Aorta (tissue), 5 donors: ENCODE data around the gene SLAMF8. TPM values are rescaled to one million over a fixed set of nuclear protein-coding genes. Genes with fewer than 3 reads are reported as not detected.

Source experiments
- ATAC-seq: fragments of 200-7000 bp; cut with Tn5 transposase; one replicate; pipeline ENCODE4 v1.9.1; 2022; ENCODE audit warnings: moderate library complexity; ENCODE audit not compliant: low FRiP score
- DNase-seq, 2 donors: peaks; one replicate each; pipeline ENCODE4 v3.0.0-alpha.2; 2020
- H3K27ac ChIP-seq, 2 donors: one replicate each; pipeline ENCODE4 v1.5.1; 2013; ENCODE audit warnings: low read length in 2 of 2, mild to moderate bottlenecking in 2 of 2, moderate library complexity in 2 of 2, control low read depth in 1 of 2, inconsistent platforms in 1 of 2, low read depth in 1 of 2
- H3K27me3 ChIP-seq, 2 donors: one replicate each; pipeline ENCODE4 v1.6.1; 2013; ENCODE audit warnings: control low read depth in 1 of 2, low read length in 1 of 2, mild to moderate bottlenecking in 1 of 2, moderate library complexity in 1 of 2; ENCODE audit not compliant: insufficient read depth in 2 of 2, control insufficient read depth in 1 of 2
- H3K36me3 ChIP-seq, 2 donors: one replicate each; pipeline ENCODE4 v1.6.1; 2013; ENCODE audit warnings: control low read depth in 1 of 2, low read length in 1 of 2, mild to moderate bottlenecking in 1 of 2; ENCODE audit not compliant: insufficient read depth in 2 of 2, control insufficient read depth in 1 of 2
- H3K4me1 ChIP-seq, 2 donors: one replicate each; pipeline ENCODE4 v1.6.1; 2013; ENCODE audit warnings: low read length in 2 of 2, control low read depth in 1 of 2, mild to moderate bottlenecking in 1 of 2, moderate library complexity in 1 of 2; ENCODE audit not compliant: insufficient read depth in 2 of 2, control insufficient read depth in 1 of 2
- H3K4me3 ChIP-seq, 2 donors: one replicate each; pipeline ENCODE4 v1.5.1; 2013; ENCODE audit warnings: low read length in 2 of 2, control low read depth in 1 of 2, mild to moderate bottlenecking in 1 of 2
- H3K9me3 ChIP-seq: one replicate; pipeline ENCODE4 v1.6.1; 2013; ENCODE audit warnings: mild to moderate bottlenecking, low read length; ENCODE audit not compliant: control insufficient read depth
- WGBS, 2 donors: extraction: QIAGEN DNeasy Blood & Tissue Kit; methylation state at CpG; one replicate each; pipeline ENCODE4 v1.1.7; 2013; 5-methylcytosine and 5-hydroxymethylcytosine counted together
- intact Hi-C, 2 donors: fragments of 100-400 bp; cut with DNase I; formaldehyde crosslinking; loops; one replicate each; pipeline versions ENCODE4 v1.14.2 to v1.15.0; 2022
- polyA plus RNA-seq, 2 donors: library from polyadenylated mRNA; stranded (reverse); fragments of 200-250 nt; gene quantifications; one replicate each; pipeline ENCODE4 v1.2.3, GENCODE V29; 2013
- total RNA-seq, 2 donors: library from RNA; stranded (reverse); fragmentation: NEBNext Ultra II Directional; extraction: Animal tissue kit (Norgen Biotek cat#: 25700); gene quantifications; one replicate each; pipeline ENCODE4 v1.2.1, GENCODE V29; 2021
- donor health status: healthy with polysubstance abuse.
- donor health status: Bipolar disorder and iron deficiency.
- donor health status: DM: no; HTN: no; CAD: no.
- donor health status: DM: no; HTN: no; CAD: no.
- donor health status: DM: yes; HTN: yes; CAD: no.

SLAMF8 gene
- total and polyA plus RNA-seq, 4 donors: 1.3 to 12.8 (median 5.9) TPM

DNA sequence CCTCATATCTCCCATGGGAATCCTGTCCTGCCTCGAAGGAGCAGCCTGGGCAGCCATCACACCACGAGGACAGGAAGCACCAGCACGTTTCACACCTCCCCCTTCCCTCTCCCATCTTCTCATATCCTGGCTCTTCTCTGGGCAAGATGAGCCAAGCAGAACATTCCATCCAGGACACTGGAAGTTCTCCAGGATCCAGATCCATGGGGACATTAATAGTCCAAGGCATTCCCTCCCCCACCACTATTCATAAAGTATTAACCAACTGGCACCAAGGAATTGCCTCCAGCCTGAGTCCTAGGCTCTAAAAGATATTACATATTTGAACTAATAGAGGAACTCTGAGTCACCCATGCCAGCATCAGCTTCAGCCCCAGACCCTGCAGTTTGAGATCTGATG lies 8.7 kb downstream of the SLAMF8 start:
- Histone ChIP-seq H3K4me3 (no peak overlapping the region), H3K4me1 (no peaks in the 10 kb centered on the region), H3K36me3 (peaks cover 0 to 1% of the 10 kb centered on the region in 2 donors), H3K27me3 (no peaks in the 10 kb centered on the region), H3K9me3 (no peaks in the 10 kb centered on the region), H3K27ac (no peak overlapping the region)
- ATAC-seq (no peak), DNase-seq (no peak)
- 50 to 54% methylated on average over 3 of the region's 3 CpGs for WGBS, 2 donors
- intact Hi-C loops: no loop called here

- no peak for ATAC-seq
Measured at GRCh38 chr1:159835862-159836525, 9.3 kb downstream of the SLAMF8 start.

DNA sequence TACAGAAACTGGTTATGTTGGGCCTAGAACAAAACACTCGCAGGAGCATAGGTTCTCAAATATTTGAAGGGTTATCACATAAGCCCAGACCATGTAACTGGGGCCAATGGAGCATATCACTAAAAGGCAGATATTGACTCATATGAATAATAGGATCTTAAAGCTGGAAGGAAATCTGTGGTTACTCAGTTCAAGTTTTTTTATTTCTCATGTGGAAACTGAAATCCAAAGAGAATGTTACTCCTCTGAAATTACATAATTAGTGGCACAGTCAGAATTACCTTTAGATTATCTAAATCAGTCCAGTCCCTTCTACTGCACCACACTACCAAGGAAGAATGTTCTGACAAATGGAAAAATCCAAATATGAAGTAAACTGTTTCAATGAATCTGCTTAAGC lies 12.0 kb downstream of the SLAMF8 start:
- Histone ChIP-seq H3K27ac (no peak overlapping the region), H3K36me3 (peaks cover 0 to 6% of the 10 kb centered on the region in 2 donors), H3K27me3 (no peaks in the 10 kb centered on the region), H3K4me3 (no peak overlapping the region), H3K9me3 (no peaks in the 10 kb centered on the region), H3K4me1 (no peaks in the 10 kb centered on the region)
- WGBS, 2 donors: 94 to 97% methylated on average over 1 of the region's 1 CpG
- DNase-seq: no peak
- intact Hi-C loops: no loop called here
- ATAC-seq: no peak

More at GRCh38 chr1:159835862-159836525, 9.3 kb downstream of the SLAMF8 start:
- no peaks in the 10 kb centered on the region for H3K9me3 ChIP-seq
- no peak overlapping the region for H3K4me3 ChIP-seq
- H3K27me3 ChIP-seq: no peaks in the 10 kb centered on the region
- H3K27ac ChIP-seq: no peak overlapping the region
- DNase-seq: no peak
- WGBS, 2 donors: 89 to 90% methylated on average over 8 of the region's 8 CpGs
- peaks cover 0 to 6% of the 10 kb centered on the region in 2 donors for H3K36me3 ChIP-seq
- intact Hi-C loops: no loop called here
- no peaks in the 10 kb centered on the region for H3K4me1 ChIP-seq

DNA sequence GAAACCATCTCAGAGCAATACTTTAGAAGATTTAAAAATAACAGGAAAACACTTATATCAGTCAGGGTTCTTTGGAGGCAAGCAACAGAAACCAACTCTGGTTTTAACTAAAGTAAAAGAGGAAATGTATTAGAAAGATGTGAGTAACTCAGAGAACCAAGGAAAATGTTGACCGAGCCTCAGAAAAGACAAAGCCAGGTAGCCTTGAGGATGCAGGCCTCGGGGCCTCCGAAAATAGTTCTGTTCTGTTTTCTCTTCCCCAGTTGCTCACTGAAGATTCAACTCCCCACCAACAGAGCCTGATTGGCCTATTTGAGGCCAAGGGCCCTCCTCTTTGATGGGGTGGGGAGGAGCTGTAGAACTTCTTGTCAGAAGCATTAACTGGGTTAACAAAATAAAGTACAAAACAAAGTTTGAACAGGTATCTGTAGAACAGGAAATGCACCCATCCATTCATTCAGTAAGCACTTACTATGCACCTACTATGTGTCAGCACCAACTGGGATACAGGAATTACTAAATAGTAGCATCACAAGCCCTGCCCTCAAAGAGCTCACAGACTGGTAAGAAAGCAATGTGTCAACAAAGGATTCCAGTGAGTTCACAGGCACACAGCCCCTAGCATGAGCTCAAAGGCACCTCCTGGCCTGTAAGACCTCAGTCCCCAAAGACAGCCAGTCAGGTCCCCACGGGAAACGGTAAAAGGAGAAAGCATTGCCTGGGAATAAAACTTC lies 12.6 kb downstream of the SLAMF8 start:
- WGBS, 2 donors: 93 to 94% methylated on average over 5 of the region's 5 CpGs
- Histone ChIP-seq H3K27ac (no peak overlapping the region), H3K9me3 (no peaks in the 10 kb centered on the region), H3K4me3 (no peak overlapping the region), H3K27me3 (no peaks in the 10 kb centered on the region), H3K4me1 (no peaks in the 10 kb centered on the region), H3K36me3 (peaks cover 0 to 5% of the 10 kb centered on the region in 2 donors)
- DNase-seq (no peak), ATAC-seq (no peak)
- intact Hi-C loops: no loop called here

DNA sequence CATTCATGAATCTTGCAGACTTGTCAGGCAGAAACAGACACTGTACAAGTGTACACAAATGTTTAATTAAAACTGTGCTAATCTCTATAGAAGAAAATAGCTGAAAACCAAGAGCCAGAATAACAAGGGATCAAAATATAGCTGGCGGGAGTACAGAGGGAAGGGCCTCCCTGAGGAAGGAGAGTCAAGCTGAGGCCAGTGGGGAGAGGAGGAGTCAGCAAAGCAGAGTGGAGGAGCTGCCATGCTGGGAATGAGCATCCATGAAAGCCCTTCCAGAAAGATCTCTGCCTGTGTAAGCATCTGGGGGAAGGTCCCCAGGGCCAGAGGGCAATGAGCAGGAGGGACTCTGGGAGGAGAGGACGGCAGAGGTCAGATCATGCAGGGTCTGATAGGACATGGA lies 15.1 kb downstream of the SLAMF8 start:
- no peak overlapping the region for H3K4me3 ChIP-seq
- H3K36me3 ChIP-seq: peaks cover 0 to 5% of the 10 kb centered on the region in 2 donors
- no peak overlapping the region for H3K27ac ChIP-seq
- no peaks in the 10 kb centered on the region for H3K27me3 ChIP-seq
- ATAC-seq (no peak), DNase-seq (no peak)
- no peaks in the 10 kb centered on the region for H3K4me1 ChIP-seq
- WGBS, 2 donors: 92 to 93% methylated on average over 2 of the region's 2 CpGs
- no peaks in the 10 kb centered on the region for H3K9me3 ChIP-seq
- intact Hi-C loops: no loop called here

- ATAC-seq: no peak
- WGBS, 2 donors: 76 to 78% methylated on average over 4 of the region's 4 CpGs
- intact Hi-C loops: no loop called here
Measured at GRCh38 chr1:159843459-159843858, 16.8 kb downstream of the SLAMF8 start.

DNA sequence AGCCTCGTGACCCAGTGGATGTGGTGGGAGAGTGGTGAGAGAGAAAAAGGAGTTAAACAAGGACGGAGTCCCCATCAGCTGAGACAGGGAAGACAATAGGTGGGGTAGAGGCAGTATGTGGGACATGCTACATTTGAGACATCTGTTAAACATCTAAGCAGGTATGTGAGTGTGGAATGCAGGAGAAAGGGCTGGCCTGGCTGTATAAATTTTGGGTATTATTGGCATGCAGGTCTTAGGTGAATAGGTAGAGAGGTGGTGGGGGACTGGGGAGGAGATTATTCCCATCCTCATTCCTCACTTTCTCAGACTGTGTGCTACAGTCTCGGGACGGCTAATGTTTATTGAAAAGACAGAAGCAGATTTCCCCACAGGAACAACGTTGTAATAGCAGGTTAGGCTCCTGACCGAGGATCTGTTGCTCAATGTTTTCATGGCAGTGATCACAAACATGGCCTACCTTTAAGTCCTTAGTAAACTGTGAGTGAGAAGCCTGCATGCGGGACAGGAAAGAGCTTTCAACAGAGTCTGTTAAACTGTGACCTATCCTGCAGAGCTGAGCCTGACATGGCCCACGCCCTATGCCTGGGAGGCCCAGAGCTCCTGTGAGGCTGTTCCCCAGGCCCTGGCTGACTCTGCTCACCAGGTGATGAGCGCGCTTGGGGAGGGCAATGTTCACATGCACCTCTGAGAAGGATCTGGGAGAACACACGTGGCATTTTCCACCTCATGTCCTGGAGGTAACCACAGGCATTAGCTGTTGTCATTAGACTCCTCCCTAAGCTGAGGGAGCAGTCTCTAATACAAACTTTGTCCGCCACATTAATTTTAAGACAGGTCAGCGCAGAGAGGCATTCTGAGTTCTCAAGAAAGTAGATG lies 19.3 kb downstream of the SLAMF8 start:
- ATAC-seq (no peak), DNase-seq (no peak)
- no peak overlapping the region for H3K4me3 ChIP-seq
- 85 to 89% methylated on average over 13 of the region's 13 CpGs for WGBS, 2 donors
- intact Hi-C loops: no loop called here
- no peaks in the 10 kb centered on the region for H3K9me3 ChIP-seq
- peaks cover 0 to under 1% of the 10 kb centered on the region in 2 donors for H3K36me3 ChIP-seq
- no peaks in the 10 kb centered on the region for H3K4me1 ChIP-seq
- H3K27ac ChIP-seq: no peak overlapping the region
- H3K27me3 ChIP-seq: no peaks in the 10 kb centered on the region

More at GRCh38 chr1:159843459-159843858, 16.8 kb downstream of the SLAMF8 start:
- H3K27me3 ChIP-seq: no peaks in the 10 kb centered on the region
- no peaks in the 10 kb centered on the region for H3K4me1 ChIP-seq
- no peak overlapping the region for H3K27ac ChIP-seq
- H3K36me3 ChIP-seq: peaks cover 0 to 5% of the 10 kb centered on the region in 2 donors
- no peak overlapping the region for H3K4me3 ChIP-seq
- DNase-seq: no peak
- no peaks in the 10 kb centered on the region for H3K9me3 ChIP-seq

- intact Hi-C loops: no loop called here
- H3K27ac ChIP-seq: no peak overlapping the region
- no peaks in the 10 kb centered on the region for H3K9me3 ChIP-seq
- DNase-seq (no peak), ATAC-seq (no peak)
- H3K4me3 ChIP-seq: no peak overlapping the region
- WGBS, 2 donors: 62 to 69% methylated on average over 4 of the region's 4 CpGs
- no peaks in the 10 kb centered on the region for H3K27me3 ChIP-seq
- no peaks in the 10 kb centered on the region for H3K4me1 ChIP-seq
- no peaks in the 10 kb centered on the region for H3K36me3 ChIP-seq
Measured at GRCh38 chr1:159847231-159847630, 20.6 kb downstream of the SLAMF8 start.
